Memory B cell (primary cell): ENCODE data around the gene SKA1.
A peak's percentile ranks its signal among the peaks of the same experiment; 100 is the strongest.
"Not testable (repeated sequence)": the region's sequence is repeated elsewhere in the genome, so short reads cannot be mapped to it uniquely, and the experiment has no call there.

ENCODE experiments used
- ATAC-seq: fragments of 150-1000 bp; cut with Tn5 transposase; 2 replicates; pipeline ENCODE4 v1.10.0; 2021; ENCODE audit warnings: low read depth, mild to moderate bottlenecking, moderate library complexity
- DNase-seq, 2 donors: peaks; one replicate each; pipeline ENCODE4 v3.0.0; 2022; ENCODE audit warnings: low spot score in 2 of 2
- H3K27ac Mint-ChIP-seq: one replicate; pipeline ENCODE4 v1.8.0; 2022; ENCODE audit warnings: mild to moderate bottlenecking, moderate library complexity, mixed read lengths
- H3K27me3 Mint-ChIP-seq: one replicate; pipeline ENCODE4 v1.8.0; 2022; ENCODE audit warnings: mixed read lengths
- H3K36me3 Mint-ChIP-seq: one replicate; pipeline ENCODE4 v1.8.0; 2022; ENCODE audit warnings: mild to moderate bottlenecking, mixed read lengths
- H3K4me1 Mint-ChIP-seq: one replicate; pipeline ENCODE4 v1.8.0; 2022; ENCODE audit warnings: mixed read lengths
- H3K4me3 Mint-ChIP-seq: one replicate; pipeline ENCODE4 v1.8.0; 2022; ENCODE audit warnings: mild to moderate bottlenecking, moderate library complexity, mixed read lengths
- H3K9me3 Mint-ChIP-seq: one replicate; pipeline ENCODE4 v1.8.0; 2022; ENCODE audit warnings: mixed read lengths

The SKA1 gene

GRCh38 chr18:50369672-50370071, 5.2 kb upstream of the SKA1 start:
- no peak for ATAC-seq
- H3K4me3 Mint-ChIP-seq = no peak overlapping the region
- no peak overlapping the region for H3K27ac Mint-ChIP-seq
- H3K4me1 Mint-ChIP-seq = peaks cover 2% of the 10 kb centered on the region
- H3K9me3 Mint-ChIP-seq = peaks cover 9% of the 10 kb centered on the region
- DNase-seq = no peak
- peaks cover 9% of the 10 kb centered on the region for H3K36me3 Mint-ChIP-seq
- peaks cover 13% of the 10 kb centered on the region for H3K27me3 Mint-ChIP-seq

GRCh38 chr18:50372743-50373142, 2.1 kb upstream of the SKA1 start:
- Mint-ChIP-seq H3K4me1 (peaks cover 8% of the 10 kb centered on the region), H3K27me3 (peaks cover 10% of the 10 kb centered on the region), H3K27ac (no peak overlapping the region), H3K9me3 (peaks cover 9% of the 10 kb centered on the region), H3K36me3 (peaks cover 9% of the 10 kb centered on the region), H3K4me3 (no peak overlapping the region)
- no peak for DNase-seq
- no peak for ATAC-seq

- peaks cover 8% of the 10 kb centered on the region for H3K4me1 Mint-ChIP-seq
- H3K36me3 Mint-ChIP-seq = peaks cover 8% of the 10 kb centered on the region
- no peak overlapping the region for H3K27ac Mint-ChIP-seq
- ATAC-seq (no peak), DNase-seq (no peak)
- H3K27me3 Mint-ChIP-seq = peaks cover 4% of the 10 kb centered on the region
- no peak overlapping the region for H3K4me3 Mint-ChIP-seq
- H3K9me3 Mint-ChIP-seq = peaks cover 7% of the 10 kb centered on the region
These were observed 1.2 kb upstream of the SKA1 start for GRCh38 chr18:50373561-50374219.

GRCh38 chr18:50374220-50374752, 560 bp upstream of the SKA1 start:
- ATAC-seq (no peak), DNase-seq (no peak)
- Mint-ChIP-seq H3K9me3 (peaks cover 5% of the 10 kb centered on the region), H3K4me1 (peaks cover 8% of the 10 kb centered on the region), H3K36me3 (peaks cover 5% of the 10 kb centered on the region), H3K27ac (peak overlapping the region; percentile 67), H3K4me3 (peak overlapping the region; percentile 85), H3K27me3 (peaks cover 2% of the 10 kb centered on the region)

- Mint-ChIP-seq H3K27me3 (no peaks in the 10 kb centered on the region), H3K36me3 (no peaks in the 10 kb centered on the region), H3K4me3 (no peak overlapping the region), H3K9me3 (no peaks in the 10 kb centered on the region), H3K27ac (no peak overlapping the region), H3K4me1 (peaks cover 8% of the 10 kb centered on the region)
- DNase-seq (no peak), ATAC-seq (no peak)
These were observed 2.4 kb downstream of the SKA1 start for GRCh38 chr18:50377061-50377798.

GRCh38 chr18:50388988-50389387, 14.1 kb downstream of the SKA1 start:
- Mint-ChIP-seq H3K27me3 (no peaks in the 10 kb centered on the region), H3K36me3 (no peaks in the 10 kb centered on the region), H3K4me1 (no peaks in the 10 kb centered on the region), H3K4me3 (no peak overlapping the region), H3K9me3 (no peaks in the 10 kb centered on the region), H3K27ac (no peak overlapping the region)
- no peak for ATAC-seq
- DNase-seq = no peak

- Mint-ChIP-seq H3K4me1 (no peaks in the 10 kb centered on the region), H3K36me3 (peaks cover 5% of the 10 kb centered on the region), H3K27me3 (peaks cover 5% of the 10 kb centered on the region), H3K9me3 (peaks cover 5% of the 10 kb centered on the region), H3K4me3 (no peak overlapping the region), H3K27ac (no peak overlapping the region)
- ATAC-seq = no peak
- no peak for DNase-seq
These were observed 19.0 kb downstream of the SKA1 start for GRCh38 chr18:50393802-50394201.

GRCh38 chr18:50395093-50395492, 20.2 kb downstream of the SKA1 start:
- H3K4me3 Mint-ChIP-seq = no peak overlapping the region
- H3K36me3 Mint-ChIP-seq = peaks cover 5% of the 10 kb centered on the region
- H3K27ac Mint-ChIP-seq = no peak overlapping the region
- ATAC-seq (no peak), DNase-seq (no peak)
- peaks cover 5% of the 10 kb centered on the region for H3K9me3 Mint-ChIP-seq
- no peaks in the 10 kb centered on the region for H3K4me1 Mint-ChIP-seq
- H3K27me3 Mint-ChIP-seq = peaks cover 7% of the 10 kb centered on the region

- Mint-ChIP-seq H3K4me1 (no peaks in the 10 kb centered on the region), H3K36me3 (peaks cover 5% of the 10 kb centered on the region), H3K4me3 (no peak overlapping the region), H3K9me3 (peaks cover 5% of the 10 kb centered on the region), H3K27ac (no peak overlapping the region), H3K27me3 (peaks cover 7% of the 10 kb centered on the region)
- ATAC-seq (no peak), DNase-seq (no peak)
These were observed 21.3 kb downstream of the SKA1 start for GRCh38 chr18:50396005-50396660.

- DNase-seq (no peak), ATAC-seq (no peak)
- H3K9me3 Mint-ChIP-seq = peaks cover 5% of the 10 kb centered on the region
- H3K4me1 Mint-ChIP-seq = no peaks in the 10 kb centered on the region
- no peak overlapping the region for H3K4me3 Mint-ChIP-seq
- no peak overlapping the region for H3K27ac Mint-ChIP-seq
- peaks cover 5% of the 10 kb centered on the region for H3K36me3 Mint-ChIP-seq
- peaks cover 9% of the 10 kb centered on the region for H3K27me3 Mint-ChIP-seq
These were observed 22.2 kb downstream of the SKA1 start for GRCh38 chr18:50397023-50397422.

GRCh38 chr18:50398099-50398498, 23.3 kb downstream of the SKA1 start:
- Mint-ChIP-seq H3K4me3 (no peak overlapping the region), H3K36me3 (peaks cover 5% of the 10 kb centered on the region), H3K27ac (no peak overlapping the region), H3K4me1 (no peaks in the 10 kb centered on the region), H3K27me3 (peaks cover 14% of the 10 kb centered on the region), H3K9me3 (peaks cover 5% of the 10 kb centered on the region)
- DNase-seq (no peak), ATAC-seq (no peak)

- Mint-ChIP-seq H3K36me3 (peaks cover 5% of the 10 kb centered on the region), H3K9me3 (peaks cover 5% of the 10 kb centered on the region), H3K4me3 (no peak overlapping the region), H3K4me1 (no peaks in the 10 kb centered on the region), H3K27me3 (peaks cover 16% of the 10 kb centered on the region), H3K27ac (no peak overlapping the region)
- no peak for ATAC-seq
- no peak for DNase-seq
These were observed 24.1 kb downstream of the SKA1 start for GRCh38 chr18:50398947-50399346.

- no peak for DNase-seq
- Mint-ChIP-seq H3K27me3 (peaks cover 16% of the 10 kb centered on the region), H3K4me3 (no peak overlapping the region), H3K36me3 (peaks cover 5% of the 10 kb centered on the region), H3K9me3 (peaks cover 5% of the 10 kb centered on the region), H3K4me1 (no peaks in the 10 kb centered on the region), H3K27ac (no peak overlapping the region)
- ATAC-seq = no peak
These were observed 24.7 kb downstream of the SKA1 start for GRCh38 chr18:50399582-50399981.

- H3K9me3 Mint-ChIP-seq, ATAC-seq, DNase-seq, H3K27ac Mint-ChIP-seq, H3K36me3 Mint-ChIP-seq, H3K4me3 Mint-ChIP-seq, H3K4me1 Mint-ChIP-seq: not testable (repeated sequence)
- H3K27me3 Mint-ChIP-seq = peaks cover 17% of the 10 kb centered on the region
These were observed 25.6 kb downstream of the SKA1 start for GRCh38 chr18:50400438-50400837.
